Breast epithelium (tissue), 4 donors: Measurements from ENCODE around the gene NOTUM. TPM values are rescaled to one million over a fixed set of nuclear protein-coding genes. Genes with fewer than 3 reads are reported as not detected.
A peak's percentile ranks its signal among the peaks of the same experiment; 100 is the strongest.

Experiments
- DNase-seq, 2 donors: peaks; one replicate each; pipeline ENCODE4 v3.0.0-alpha.2; 2019; ENCODE audit warnings: low spot score in 2 of 2
- H3K27ac ChIP-seq, 2 donors: fragments of 200-600 bp; sonication (generic) in 1 of 2; one replicate each; pipeline ENCODE4 v1.5.1; 2016 to 2019; ENCODE audit warnings: mild to moderate bottlenecking in 1 of 2
- H3K27me3 ChIP-seq, 2 donors: fragments of 200-600 bp; sonication (generic) in 1 of 2; one replicate each; pipeline versions ENCODE4 v1.5.1 to v1.6.0; 2017 to 2019; ENCODE audit warnings: control low read depth in 1 of 2, mild to moderate bottlenecking in 1 of 2
- H3K36me3 ChIP-seq: fragments of 200-600 bp; one replicate; pipeline ENCODE4 v1.5.1; 2019
- H3K4me1 ChIP-seq, 2 donors: fragments of 200-600 bp; sonication (generic); one replicate each; pipeline ENCODE4 v1.5.1; 2016 to 2019; ENCODE audit warnings: control low read depth in 1 of 2
- H3K4me3 ChIP-seq, 3 donors: fragments of 200-600 bp; sonication (generic); 1 replicate in 2 of 3; 2 replicates in 1 of 3; pipeline ENCODE4 v1.5.1; 2016 to 2019; ENCODE audit warnings: mild to moderate bottlenecking in 3 of 3, moderate library complexity in 2 of 3
- H3K9me3 ChIP-seq, 2 donors: fragments of 200-600 bp; sonication (generic) in 1 of 2; one replicate each; pipeline ENCODE4 v1.5.1; 2016 to 2019; ENCODE audit warnings: control low read depth in 1 of 2
- POLR2A ChIP-seq: fragments of 450-650 bp; IDR thresholded peaks from one replicate; pipeline ENCODE4 v1.6.1; 2016; ENCODE audit warnings: antibody characterized with exemption, mild to moderate bottlenecking, moderate library complexity
- POLR2AphosphoS5 ChIP-seq, 3 donors: sonication (generic); formaldehyde crosslinking; IDR thresholded peaks; one replicate each; pipeline ENCODE4 v1.6.1; 2017; ENCODE audit warnings: antibody characterized with exemption in 3 of 3
- intact Hi-C: fragments of 100-400 bp; cut with DNase I; formaldehyde crosslinking; loops from one replicate; pipeline ENCODE4 v1.15.1; 2023; ENCODE audit warnings: low total_unique reads
- total RNA-seq, 3 donors: library from RNA; depleted of rRNA; stranded (reverse); fragments of >200 nt; gene quantifications; one replicate each; pipeline ENCODE4 v1.1.0, GENCODE V29; 2016
- TF ChIP-seq, protein P1 (sequence below), 3 donors: fragments of 450-650 bp; IDR thresholded peaks; one replicate each; pipeline ENCODE4 v1.5.1; 2016 to 2017; ENCODE audit warnings: antibody characterized with exemption in 3 of 3, mild to moderate bottlenecking in 3 of 3, moderate library complexity in 3 of 3

The NOTUM gene
- total RNA-seq, 3 donors from 2014 or later: 0.29 TPM; not detected in 2

DNA sequence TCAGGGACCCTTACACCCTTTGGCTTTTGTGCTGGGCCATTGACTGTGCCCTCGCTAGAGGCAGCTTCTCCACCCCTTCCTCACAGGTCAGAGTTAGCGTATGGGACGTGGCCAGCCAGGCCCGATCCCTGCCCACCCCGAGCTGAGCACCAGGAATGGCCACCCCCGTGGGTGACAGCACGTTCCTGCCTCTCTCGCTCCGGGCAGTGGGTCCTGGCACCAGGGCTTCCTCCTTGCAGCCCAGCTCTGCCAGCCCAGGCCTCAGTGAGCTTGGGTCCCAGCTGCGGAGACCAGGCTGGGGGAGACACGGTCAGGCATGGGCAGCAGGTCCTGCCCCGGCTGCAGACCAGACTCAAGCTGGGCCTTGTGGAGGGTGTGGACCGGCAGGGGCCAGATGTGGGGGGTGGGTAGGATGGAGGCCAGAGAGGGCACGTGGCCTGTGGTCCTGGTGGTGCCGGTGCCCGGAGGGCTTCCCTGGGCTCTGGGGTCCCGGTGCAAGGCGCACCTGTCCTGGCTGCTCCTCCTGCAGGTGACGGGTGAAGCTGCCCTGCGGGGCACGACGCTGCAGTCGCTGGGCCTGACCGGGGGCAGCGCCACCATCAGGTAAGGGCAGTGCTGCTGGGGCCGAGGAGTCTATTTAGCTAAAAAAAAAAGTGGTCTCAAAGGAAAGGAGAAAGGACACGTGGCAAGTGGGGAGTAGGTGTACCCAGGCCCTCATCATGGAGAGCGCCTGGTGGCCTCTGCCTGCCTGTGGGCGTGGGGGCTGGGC lies 34.7 kb upstream of the NOTUM start:
- H3K36me3 ChIP-seq: no peaks in the 10 kb centered on the region

DNA sequence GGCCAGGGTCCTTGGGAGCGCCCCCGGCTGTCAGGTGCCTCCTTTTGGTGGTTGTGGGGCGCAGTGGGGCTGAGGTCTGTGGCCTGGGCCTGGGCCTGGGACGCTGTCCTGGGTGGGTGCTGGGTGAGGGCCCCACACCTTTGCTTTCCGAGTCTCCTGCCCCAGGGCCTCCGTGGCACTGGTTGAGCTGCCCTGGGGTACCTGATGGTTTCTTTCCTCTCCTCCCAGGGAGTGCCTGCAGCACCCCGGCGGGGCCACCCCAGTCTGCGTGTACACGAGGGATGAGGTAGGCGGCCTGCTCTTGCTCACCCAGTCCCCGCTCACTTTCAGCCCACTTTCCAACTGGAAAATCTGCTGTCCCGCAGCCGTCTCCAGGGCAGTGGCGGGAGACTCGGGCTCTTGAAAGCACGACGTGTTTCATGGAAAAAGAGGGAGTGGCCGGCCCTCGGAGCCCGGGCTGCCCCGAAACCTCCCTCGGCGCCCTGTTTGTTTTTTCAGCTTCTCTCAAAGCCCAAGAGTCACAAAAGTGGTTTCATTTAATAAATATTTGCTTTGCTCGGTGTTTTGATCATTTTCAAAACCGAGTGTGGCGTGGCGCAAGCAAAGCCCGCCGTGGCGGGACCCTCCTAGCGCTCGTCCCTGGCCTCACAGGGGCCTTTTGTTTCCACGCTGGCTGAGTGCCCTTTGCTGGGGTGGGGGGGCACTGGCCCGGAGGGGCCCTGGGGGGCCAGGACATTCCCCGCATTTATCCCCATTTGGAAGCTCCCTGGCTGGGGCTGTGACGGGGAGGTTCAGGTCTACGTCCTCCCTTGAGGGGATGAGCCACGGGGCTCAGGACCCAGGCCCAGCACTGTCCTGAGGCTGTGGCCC lies 33.8 kb upstream of the NOTUM start:
- no peaks in the 10 kb centered on the region for H3K36me3 ChIP-seq
- intact Hi-C loops: no loop called here
- no peak overlapping the region for H3K27ac ChIP-seq
- H3K4me1 ChIP-seq: peaks cover 0 to 9% of the 10 kb centered on the region in 2 donors
- TF ChIP-seq, protein P1, sequence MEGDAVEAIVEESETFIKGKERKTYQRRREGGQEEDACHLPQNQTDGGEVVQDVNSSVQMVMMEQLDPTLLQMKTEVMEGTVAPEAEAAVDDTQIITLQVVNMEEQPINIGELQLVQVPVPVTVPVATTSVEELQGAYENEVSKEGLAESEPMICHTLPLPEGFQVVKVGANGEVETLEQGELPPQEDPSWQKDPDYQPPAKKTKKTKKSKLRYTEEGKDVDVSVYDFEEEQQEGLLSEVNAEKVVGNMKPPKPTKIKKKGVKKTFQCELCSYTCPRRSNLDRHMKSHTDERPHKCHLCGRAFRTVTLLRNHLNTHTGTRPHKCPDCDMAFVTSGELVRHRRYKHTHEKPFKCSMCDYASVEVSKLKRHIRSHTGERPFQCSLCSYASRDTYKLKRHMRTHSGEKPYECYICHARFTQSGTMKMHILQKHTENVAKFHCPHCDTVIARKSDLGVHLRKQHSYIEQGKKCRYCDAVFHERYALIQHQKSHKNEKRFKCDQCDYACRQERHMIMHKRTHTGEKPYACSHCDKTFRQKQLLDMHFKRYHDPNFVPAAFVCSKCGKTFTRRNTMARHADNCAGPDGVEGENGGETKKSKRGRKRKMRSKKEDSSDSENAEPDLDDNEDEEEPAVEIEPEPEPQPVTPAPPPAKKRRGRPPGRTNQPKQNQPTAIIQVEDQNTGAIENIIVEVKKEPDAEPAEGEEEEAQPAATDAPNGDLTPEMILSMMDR (IDR thresholded peaks at IDR 0.05): no peak
- TF ChIP-seq POLR2A: no peak
- no peak for TF ChIP-seq POLR2AphosphoS5 (IDR thresholded peaks at IDR 0.05)
- no peaks in the 10 kb centered on the region for H3K9me3 ChIP-seq
- H3K4me3 ChIP-seq: no peak overlapping the region
- no peaks in the 10 kb centered on the region for H3K27me3 ChIP-seq
- no peak for DNase-seq

More for the DNA sequence above, 34.7 kb upstream of the NOTUM start:
- H3K9me3 ChIP-seq: no peaks in the 10 kb centered on the region
- TF ChIP-seq POLR2AphosphoS5 (IDR thresholded peaks at IDR 0.05) (no peak), POLR2A (no peak)
- TF ChIP-seq, protein P1 (IDR thresholded peaks at IDR 0.05): no peak
- no peaks in the 10 kb centered on the region for H3K27me3 ChIP-seq
- peaks cover 0 to 9% of the 10 kb centered on the region in 2 donors for H3K4me1 ChIP-seq
- H3K27ac ChIP-seq: no peak overlapping the region
- H3K4me3 ChIP-seq: no peak overlapping the region
- intact Hi-C loops: no loop called here
- DNase-seq: no peak

DNA sequence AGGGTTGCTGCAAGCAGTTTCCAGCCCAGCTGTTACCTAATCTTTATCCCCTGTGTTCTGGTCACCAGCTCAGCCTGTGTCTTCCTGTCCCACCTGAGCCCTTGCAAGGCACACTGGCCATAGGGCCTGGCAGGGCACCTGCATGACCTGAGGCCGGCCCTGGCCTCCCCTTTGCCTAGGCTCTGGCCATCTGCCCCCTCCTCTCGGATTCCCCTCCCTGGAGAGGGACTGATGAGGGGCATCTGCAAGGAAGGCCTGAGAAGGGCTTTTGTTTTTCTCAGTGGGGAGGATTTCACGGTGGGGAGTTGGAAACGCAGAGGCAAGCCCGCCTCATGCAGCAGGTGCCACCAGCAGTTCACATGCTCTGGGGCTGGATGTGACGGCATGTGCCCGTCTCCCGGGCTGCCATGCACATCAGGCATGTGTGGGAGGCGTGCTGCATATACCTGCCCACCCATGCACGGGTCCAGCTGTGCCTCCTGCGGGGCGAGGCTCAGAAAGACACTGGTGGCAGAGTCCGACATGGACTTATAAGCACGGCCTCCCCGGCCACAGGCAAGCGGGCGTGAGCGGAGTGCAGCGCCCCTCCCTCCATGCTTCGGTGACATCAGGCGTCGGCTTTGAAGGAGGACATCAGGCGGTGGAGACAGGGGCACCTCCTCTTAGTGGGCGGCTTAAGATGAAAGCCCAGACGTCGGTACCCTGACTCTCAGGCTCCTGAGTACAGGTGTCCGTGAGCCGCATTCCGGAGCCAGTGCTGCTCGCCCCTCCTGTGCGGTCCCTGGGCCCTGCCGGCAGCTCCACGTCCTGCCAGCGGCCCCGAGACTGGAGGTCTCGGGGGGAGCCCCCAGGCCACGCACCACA lies 33.0 kb upstream of the NOTUM start:
- intact Hi-C loops: no loop called here
- TF ChIP-seq POLR2A: no peak
- no peak for TF ChIP-seq POLR2AphosphoS5 (IDR thresholded peaks at IDR 0.05)
- TF ChIP-seq, protein P1 (IDR thresholded peaks at IDR 0.05): no peak
- no peak for DNase-seq
- no peak overlapping the region for H3K27ac ChIP-seq
- peaks cover 0 to 9% of the 10 kb centered on the region in 2 donors for H3K4me1 ChIP-seq
- H3K4me3 ChIP-seq: no peak overlapping the region
- H3K9me3 ChIP-seq: no peaks in the 10 kb centered on the region
- no peaks in the 10 kb centered on the region for H3K36me3 ChIP-seq
- H3K27me3 ChIP-seq: no peaks in the 10 kb centered on the region

DNA sequence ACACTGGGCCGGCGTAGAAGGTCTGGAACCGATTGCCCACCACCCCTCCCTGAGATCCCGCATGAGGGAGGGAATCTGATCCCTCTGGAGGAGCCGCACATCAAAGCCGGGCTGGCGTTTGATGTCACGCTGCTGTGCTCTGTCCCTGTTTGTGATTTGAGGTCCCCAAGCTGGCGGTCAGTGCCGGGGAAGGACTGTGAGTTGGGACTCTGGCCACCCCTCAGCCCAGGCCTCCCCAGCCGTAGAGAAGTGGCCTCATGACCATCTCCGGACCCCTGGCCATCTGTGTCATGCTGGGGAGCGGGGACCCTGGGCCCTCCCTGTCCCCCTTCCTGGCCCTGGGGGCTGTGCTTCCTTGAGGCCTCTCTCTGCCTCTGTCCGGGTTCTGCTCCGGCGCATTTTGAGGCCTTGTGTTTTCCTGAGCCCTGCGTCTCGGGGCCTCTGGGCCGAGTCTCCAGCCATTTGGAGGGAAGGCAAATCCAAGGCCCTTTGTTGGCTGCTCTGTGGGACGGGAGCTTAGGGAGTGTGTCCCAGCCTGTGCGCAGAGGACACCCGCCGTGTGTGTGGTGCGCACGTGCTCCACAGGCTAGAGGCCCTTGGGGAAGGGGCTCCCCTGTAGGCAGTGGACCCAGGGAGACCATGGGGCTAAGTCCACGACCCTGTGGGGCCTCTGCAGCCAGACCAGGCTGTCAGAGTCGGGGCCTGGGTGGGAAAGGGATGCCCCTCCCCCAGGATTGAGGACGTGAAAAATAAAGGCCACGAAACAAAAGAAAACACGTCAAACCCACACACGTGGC lies 31.5 kb upstream of the NOTUM start:
- Histone ChIP-seq H3K4me3 (peak overlapping the region in 2 of 3 donors; percentile 19 to 48), H3K27me3 (no peaks in the 10 kb centered on the region), H3K9me3 (no peaks in the 10 kb centered on the region), H3K27ac (peak overlapping the region; percentile 61 to 77), H3K36me3 (no peaks in the 10 kb centered on the region), H3K4me1 (peaks cover 0 to 9% of the 10 kb centered on the region in 2 donors)
- intact Hi-C loops: no loop called here
- no peak for DNase-seq
- TF ChIP-seq, protein P1 (IDR thresholded peaks at IDR 0.05): no peak
- TF ChIP-seq POLR2AphosphoS5 (IDR thresholded peaks at IDR 0.05) (no peak), POLR2A (no peak)
